ENCODE results near the gene CATSPER3. TPM values are rescaled to one million over a fixed set of nuclear protein-coding genes. Genes with fewer than 3 reads are reported as not detected.

CATSPER3 gene
- polyA plus RNA-seq, 1 donor (not counting 4 experiments of a cell fraction or from before 2014, with no cell fraction given), result 0.31 TPM

GRCh38 chr5:135033901-135034235 is 66.2 kb downstream of the CATSPER3 start, which contains the start of gene PITX1:
Gene PITX1, minus strand, starts transcription at chr5:135034228. Its CDS starts 347 bp downstream, at chr5:135033881.
- H3K79me2 ChIP-seq (ENCODE audit: control insufficient read depth, insufficient read depth, low read length), result no peaks in the 10 kb centered on the region
- peak within 1 kb of the TSS; percentile 66 for H3K9ac ChIP-seq (ENCODE audit: control insufficient read depth, extremely low read depth, insufficient read depth, low read length)
- no peak for FAIRE-seq

GRCh38 chr5:135034236-135034962 is 66.7 kb downstream of the CATSPER3 start:
- Histone ChIP-seq H3K4me3 (ENCODE audit: control insufficient read depth in 2 of 3, extremely low read depth in 1 of 3, insufficient read depth in 2 of 3, low read depth in 1 of 3, low read length in 3 of 3) (peak overlapping the region in 2 of 3 experiments; percentile 36 to 70), H3K9me3 (ENCODE audit: control insufficient read depth, low read depth, low read length) (peaks cover 2% of the 10 kb centered on the region), H4K20me1 (ENCODE audit: control insufficient read depth, extremely low read depth, insufficient read depth, low read length) (peaks cover 4% of the 10 kb centered on the region), H3K27me3 (ENCODE audit: control insufficient read depth, extremely low read depth, insufficient read depth, low read length) (peaks cover 92% of the 10 kb centered on the region), H3K79me2 (ENCODE audit: control insufficient read depth, insufficient read depth, low read length) (no peaks in the 10 kb centered on the region), H3K9me1 (ENCODE audit: control insufficient read depth, extremely low read depth, insufficient read depth, low read length) (no peaks in the 10 kb centered on the region), H3K27ac (ENCODE audit: control insufficient read depth, insufficient read depth, low read length) (no peak overlapping the region), H3K4me1 (ENCODE audit: control insufficient read depth, extremely low read depth, insufficient read depth, low read length) (peaks cover 7% of the 10 kb centered on the region), H2AFZ (ENCODE audit: control insufficient read depth, low read length) (peak overlapping the region; percentile 30), H3K9ac (ENCODE audit: control insufficient read depth, extremely low read depth, insufficient read depth, low read length) (no peak overlapping the region), H3K4me2 (ENCODE audit: control insufficient read depth, extremely low read depth, insufficient read depth, low read depth, low read length) (peak overlapping the region; percentile 58), H3K36me3 (ENCODE audit: control insufficient read depth in 2 of 2, extremely low read depth in 1 of 2, insufficient read depth in 2 of 2, low read length in 2 of 2) (no peaks in the 10 kb centered on the region)
- dilution Hi-C loops (cut with MboI; ENCODE audit: extremely low pct_ligation_motif_present, low sequenced_read_pairs), result no loop called here
- FAIRE-seq (no peak), DNase-seq (ENCODE audit: low read depth, low spot score) (no peak)
- no peak for TF ChIP-seq CTCF (optimal IDR thresholded peaks at IDR 0.05 in 1 of 3, IDR thresholded peaks at IDR 0.05 in 1 of 3, conservative IDR thresholded peaks at IDR 0.05 in 1 of 3; ENCODE audit: extremely low read depth in 1 of 3, insufficient read depth in 2 of 3, low read length in 3 of 3)
- TF ChIP-seq EZH2 (IDR thresholded peaks at IDR 0.05; ENCODE audit: low read length), result no peak

More at GRCh38 chr5:135033901-135034235, 66.2 kb downstream of the CATSPER3 start, which contains the start of gene PITX1:
- H2AFZ ChIP-seq (ENCODE audit: control insufficient read depth, low read length), result peak within 1 kb of the TSS; percentile 92
- H4K20me1 ChIP-seq (ENCODE audit: control insufficient read depth, extremely low read depth, insufficient read depth, low read length), result peaks cover 4% of the 10 kb centered on the region
- H3K27me3 ChIP-seq (ENCODE audit: control insufficient read depth, extremely low read depth, insufficient read depth, low read length), result peaks cover 92% of the 10 kb centered on the region
- H3K4me3 ChIP-seq (ENCODE audit: control insufficient read depth in 2 of 3, extremely low read depth in 1 of 3, insufficient read depth in 2 of 3, low read depth in 1 of 3, low read length in 3 of 3), result peak within 1 kb of the TSS; percentile 60 to 70 (median 70)
- TF ChIP-seq EZH2 (IDR thresholded peaks at IDR 0.05; ENCODE audit: low read length) (no peak), CTCF (optimal IDR thresholded peaks at IDR 0.05 in 1 of 3, IDR thresholded peaks at IDR 0.05 in 1 of 3, conservative IDR thresholded peaks at IDR 0.05 in 1 of 3; ENCODE audit: extremely low read depth in 1 of 3, insufficient read depth in 2 of 3, low read length in 3 of 3) (no peak)
- peaks cover 7% of the 10 kb centered on the region for H3K9me3 ChIP-seq (ENCODE audit: control insufficient read depth, low read depth, low read length)
- no peaks in the 10 kb centered on the region for H3K9me1 ChIP-seq (ENCODE audit: control insufficient read depth, extremely low read depth, insufficient read depth, low read length)
- H3K36me3 ChIP-seq (ENCODE audit: control insufficient read depth in 2 of 2, extremely low read depth in 1 of 2, insufficient read depth in 2 of 2, low read length in 2 of 2), result no peaks in the 10 kb centered on the region
- DNase-seq (ENCODE audit: low read depth, low spot score), result no peak
- peak within 1 kb of the TSS; percentile 94 for H3K4me2 ChIP-seq (ENCODE audit: control insufficient read depth, extremely low read depth, insufficient read depth, low read depth, low read length)
- peaks cover 7% of the 10 kb centered on the region for H3K4me1 ChIP-seq (ENCODE audit: control insufficient read depth, extremely low read depth, insufficient read depth, low read length)
- dilution Hi-C loops (cut with MboI; ENCODE audit: extremely low pct_ligation_motif_present, low sequenced_read_pairs), result no loop called here
- H3K27ac ChIP-seq (ENCODE audit: control insufficient read depth, insufficient read depth, low read length), result no peak within 1 kb of the TSS
